ENCODE measurements around the gene KMT2A. TPM values are rescaled to one million over a fixed set of nuclear protein-coding genes. Genes with fewer than 3 reads are reported as not detected.

KMT2A gene
- total and polyA plus RNA-seq, 2 donors (not counting 3 experiments of a cell fraction or from before 2014, with no cell fraction given), result 23.5 to 63.9 TPM

DNA sequence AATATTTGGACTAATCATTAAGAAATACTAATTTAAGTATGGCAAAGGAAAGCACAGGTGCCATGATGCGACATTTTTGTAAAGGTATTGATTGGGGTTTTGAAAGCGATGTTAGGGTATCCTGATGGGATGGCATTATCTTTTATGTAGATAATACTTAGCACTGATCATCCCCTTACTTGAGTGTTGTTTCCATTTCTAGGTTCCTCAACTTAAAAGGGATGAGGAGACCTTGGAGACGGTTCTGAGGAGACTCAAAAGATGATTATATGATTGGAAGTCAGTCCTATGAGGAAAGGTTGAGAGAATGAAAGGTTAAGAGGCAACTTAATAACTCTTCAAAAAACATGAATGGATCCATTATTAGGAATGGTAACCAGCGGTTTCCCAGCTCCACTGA is 11.1 kb downstream of the KMT2A start:
- H2AFZ ChIP-seq (ENCODE audit: low read depth, low read length), result no peak overlapping the region
- no peak overlapping the region for H3K9ac ChIP-seq (replicated peaks; ENCODE audit: extremely low read depth, insufficient read depth, low read length)
- peaks cover 4% of the 10 kb centered on the region for H3K4me1 ChIP-seq (ENCODE audit: control insufficient read depth, extremely low read depth, insufficient read depth, low read length)
- H3K36me3 ChIP-seq (ENCODE audit: control insufficient read depth in 2 of 2, extremely low read depth in 1 of 2, insufficient read depth in 2 of 2, low read length in 2 of 2), result no peaks in the 10 kb centered on the region
- dilution Hi-C loops (cut with MboI; ENCODE audit: extremely low pct_ligation_motif_present, low sequenced_read_pairs), result no loop called here
- FAIRE-seq, result no peak
- no peak overlapping the region for H3K4me2 ChIP-seq (ENCODE audit: insufficient read depth, low read length)
- no peak for TF ChIP-seq EZH2 (IDR thresholded peaks at IDR 0.05; ENCODE audit: borderline replicate concordance, low read depth, low read length, severe bottlenecking)
- TF ChIP-seq JUN (IDR thresholded peaks at IDR 0.05; ENCODE audit: borderline replicate concordance, insufficient read depth, insufficient read length, low read depth), result no peak
- no peak for TF ChIP-seq MYC (IDR thresholded peaks at IDR 0.05; ENCODE audit: low read depth, low read length)
- TF ChIP-seq, protein P1, sequence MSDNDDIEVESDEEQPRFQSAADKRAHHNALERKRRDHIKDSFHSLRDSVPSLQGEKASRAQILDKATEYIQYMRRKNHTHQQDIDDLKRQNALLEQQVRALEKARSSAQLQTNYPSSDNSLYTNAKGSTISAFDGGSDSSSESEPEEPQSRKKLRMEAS (IDR thresholded peaks at IDR 0.05; ENCODE audit: insufficient read depth, insufficient read length), result no peak
- TF ChIP-seq, protein P2, sequence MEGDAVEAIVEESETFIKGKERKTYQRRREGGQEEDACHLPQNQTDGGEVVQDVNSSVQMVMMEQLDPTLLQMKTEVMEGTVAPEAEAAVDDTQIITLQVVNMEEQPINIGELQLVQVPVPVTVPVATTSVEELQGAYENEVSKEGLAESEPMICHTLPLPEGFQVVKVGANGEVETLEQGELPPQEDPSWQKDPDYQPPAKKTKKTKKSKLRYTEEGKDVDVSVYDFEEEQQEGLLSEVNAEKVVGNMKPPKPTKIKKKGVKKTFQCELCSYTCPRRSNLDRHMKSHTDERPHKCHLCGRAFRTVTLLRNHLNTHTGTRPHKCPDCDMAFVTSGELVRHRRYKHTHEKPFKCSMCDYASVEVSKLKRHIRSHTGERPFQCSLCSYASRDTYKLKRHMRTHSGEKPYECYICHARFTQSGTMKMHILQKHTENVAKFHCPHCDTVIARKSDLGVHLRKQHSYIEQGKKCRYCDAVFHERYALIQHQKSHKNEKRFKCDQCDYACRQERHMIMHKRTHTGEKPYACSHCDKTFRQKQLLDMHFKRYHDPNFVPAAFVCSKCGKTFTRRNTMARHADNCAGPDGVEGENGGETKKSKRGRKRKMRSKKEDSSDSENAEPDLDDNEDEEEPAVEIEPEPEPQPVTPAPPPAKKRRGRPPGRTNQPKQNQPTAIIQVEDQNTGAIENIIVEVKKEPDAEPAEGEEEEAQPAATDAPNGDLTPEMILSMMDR (IDR thresholded peaks at IDR 0.05; ENCODE audit: extremely low read depth in 1 of 2, insufficient read depth in 1 of 2, low read depth in 1 of 2, low read length in 2 of 2), result no peak
- no TSS peak for BruUV-seq (replicated peaks)
- H3K4me3 ChIP-seq (replicated peaks in 1 of 3; ENCODE audit: insufficient read depth in 1 of 3, low read depth in 1 of 3, low read length in 3 of 3), result no peak overlapping the region
- ChIA-PET CTCF (interaction anchor here (0.8 to 1.8 kb wide), 5 partner anchors 8 to 152 kb away, joined by 3 to 8 read pairs (median 4); no protein-coding TSS in a partner anchor), POLR2A (no interaction called here)
- no peaks in the 10 kb centered on the region for H3K9me3 ChIP-seq (replicated peaks; ENCODE audit: control insufficient read depth, insufficient read depth, low read length)
- peaks cover 24% of the 10 kb centered on the region for H4K20me1 ChIP-seq (replicated peaks; ENCODE audit: control insufficient read depth, extremely low read depth, insufficient read depth, low read length)
- DNase-seq (ENCODE audit: low read depth, low spot score), result no peak
- H3K79me2 ChIP-seq (ENCODE audit: control insufficient read depth, insufficient read depth, low read length), result peaks cover 82% of the 10 kb centered on the region
- H3K9me1 ChIP-seq (replicated peaks; ENCODE audit: control insufficient read depth, extremely low read depth, insufficient read depth, low read length), result no peaks in the 10 kb centered on the region
- H3K27ac ChIP-seq (ENCODE audit: insufficient read depth, low read depth, low read length), result no peak overlapping the region
- intact Hi-C loops (cut with micrococcal nuclease), result no loop called here
- H3K27me3 ChIP-seq (ENCODE audit: control insufficient read depth in 2 of 2, insufficient read depth in 2 of 2, low read length in 2 of 2), result no peaks in the 10 kb centered on the region

DNA sequence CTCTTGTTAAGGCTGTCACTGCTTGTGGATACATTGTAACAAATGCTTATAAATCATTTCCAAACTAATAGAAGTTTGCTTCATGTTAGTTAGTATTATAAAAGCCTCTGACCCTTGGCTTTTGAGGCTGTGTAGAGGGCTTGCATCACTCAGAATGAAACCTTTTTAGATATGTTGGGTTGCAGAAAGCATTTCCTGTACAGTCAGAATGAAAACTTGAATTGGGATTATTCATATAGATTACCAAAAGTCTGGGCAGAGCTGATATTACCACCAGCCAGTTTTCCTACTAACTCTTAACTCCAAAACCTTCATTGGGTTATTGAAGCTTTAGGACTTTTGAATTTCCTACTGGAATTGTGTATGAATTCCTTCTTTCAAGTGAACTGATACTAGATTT is 12.0 kb downstream of the KMT2A start:
- H3K27ac ChIP-seq (ENCODE audit: insufficient read depth, low read depth, low read length), result no peak overlapping the region
- H3K9me3 ChIP-seq (replicated peaks; ENCODE audit: control insufficient read depth, insufficient read depth, low read length), result no peaks in the 10 kb centered on the region
- H3K9me1 ChIP-seq (replicated peaks; ENCODE audit: control insufficient read depth, extremely low read depth, insufficient read depth, low read length), result no peaks in the 10 kb centered on the region
- H3K27me3 ChIP-seq (ENCODE audit: control insufficient read depth in 2 of 2, insufficient read depth in 2 of 2, low read length in 2 of 2), result no peaks in the 10 kb centered on the region
- peaks cover 20% of the 10 kb centered on the region for H4K20me1 ChIP-seq (replicated peaks; ENCODE audit: control insufficient read depth, extremely low read depth, insufficient read depth, low read length)
- TF ChIP-seq MYC (IDR thresholded peaks at IDR 0.05; ENCODE audit: low read depth, low read length), result no peak
- peak; percentile 21 for TF ChIP-seq FOS (IDR thresholded peaks at IDR 0.05; ENCODE audit: borderline replicate concordance, insufficient read depth, low read length)
- no TSS peak for BruUV-seq (replicated peaks)
- no peak overlapping the region for H3K4me3 ChIP-seq (replicated peaks in 1 of 3; ENCODE audit: insufficient read depth in 1 of 3, low read depth in 1 of 3, low read length in 3 of 3)
- no peak overlapping the region for H3K4me2 ChIP-seq (ENCODE audit: insufficient read depth, low read length)
- ChIA-PET CTCF (interaction anchor here (0.8 to 1.8 kb wide), 5 partner anchors 9 to 153 kb away, joined by 3 to 8 read pairs (median 4); no protein-coding TSS in a partner anchor), POLR2A (no interaction called here)
- dilution Hi-C loops (cut with MboI; ENCODE audit: extremely low pct_ligation_motif_present, low sequenced_read_pairs), result no loop called here
- FAIRE-seq (no peak), DNase-seq (ENCODE audit: low read depth, low spot score) (peak; percentile 10)
- H3K36me3 ChIP-seq (ENCODE audit: control insufficient read depth in 2 of 2, extremely low read depth in 1 of 2, insufficient read depth in 2 of 2, low read length in 2 of 2), result no peaks in the 10 kb centered on the region
- peaks cover 79% of the 10 kb centered on the region for H3K79me2 ChIP-seq (ENCODE audit: control insufficient read depth, insufficient read depth, low read length)
- no peak overlapping the region for H3K9ac ChIP-seq (replicated peaks; ENCODE audit: extremely low read depth, insufficient read depth, low read length)
- H2AFZ ChIP-seq (ENCODE audit: low read depth, low read length), result no peak overlapping the region
- peaks cover 4% of the 10 kb centered on the region for H3K4me1 ChIP-seq (ENCODE audit: control insufficient read depth, extremely low read depth, insufficient read depth, low read length)
- intact Hi-C loops (cut with micrococcal nuclease), result no loop called here
